ENCODE data around the gene ERICH6B.

ERICH6B gene

GRCh38 chr13:45518525-45519245 is 96.9 kb downstream of the ERICH6B start:
- DNase-seq (ENCODE audit: low spot score): no peak
- Mint-ChIP-seq H3K4me1 (ENCODE audit: low read depth) (peaks cover 11% of the 10 kb centered on the region), H3K4me3 (no peak overlapping the region), H3K9me3 (no peaks in the 10 kb centered on the region), H3K36me3 (ENCODE audit: low read depth) (peaks cover 60% of the 10 kb centered on the region), H3K27me3 (ENCODE audit: low read depth) (no peaks in the 10 kb centered on the region), H3K27ac (no peak overlapping the region)

GRCh38 chr13:45516757-45517156 is 98.8 kb downstream of the ERICH6B start:
- no peaks in the 10 kb centered on the region for H3K9me3 Mint-ChIP-seq
- no peak for DNase-seq (ENCODE audit: low spot score)
- no peaks in the 10 kb centered on the region for H3K27me3 Mint-ChIP-seq (ENCODE audit: low read depth)
- H3K36me3 Mint-ChIP-seq (ENCODE audit: low read depth): peaks cover 58% of the 10 kb centered on the region
- H3K4me1 Mint-ChIP-seq (ENCODE audit: low read depth): peaks cover 11% of the 10 kb centered on the region
- H3K27ac Mint-ChIP-seq: no peak overlapping the region
- no peak overlapping the region for H3K4me3 Mint-ChIP-seq

GRCh38 chr13:45512098-45512496 is 103.4 kb downstream of the ERICH6B start:
- Mint-ChIP-seq H3K36me3 (ENCODE audit: low read depth) (peaks cover 36% of the 10 kb centered on the region), H3K27ac (no peak overlapping the region), H3K4me3 (no peak overlapping the region), H3K4me1 (ENCODE audit: low read depth) (peaks cover 6% of the 10 kb centered on the region), H3K9me3 (no peaks in the 10 kb centered on the region), H3K27me3 (ENCODE audit: low read depth) (no peaks in the 10 kb centered on the region)
- DNase-seq (ENCODE audit: low spot score): no peak

GRCh38 chr13:45511310-45512097 is 104.0 kb downstream of the ERICH6B start:
- peak; percentile 13 for DNase-seq (ENCODE audit: low spot score)
- peaks cover 4% of the 10 kb centered on the region for H3K4me1 Mint-ChIP-seq (ENCODE audit: low read depth)
- no peaks in the 10 kb centered on the region for H3K27me3 Mint-ChIP-seq (ENCODE audit: low read depth)
- peaks cover 36% of the 10 kb centered on the region for H3K36me3 Mint-ChIP-seq (ENCODE audit: low read depth)
- H3K4me3 Mint-ChIP-seq: no peak overlapping the region
- H3K27ac Mint-ChIP-seq: no peak overlapping the region
- H3K9me3 Mint-ChIP-seq: no peaks in the 10 kb centered on the region

GRCh38 chr13:45510672-45511071 is 104.9 kb downstream of the ERICH6B start:
- H3K27ac Mint-ChIP-seq: no peak overlapping the region
- DNase-seq (ENCODE audit: low spot score): no peak
- no peaks in the 10 kb centered on the region for H3K9me3 Mint-ChIP-seq
- H3K4me1 Mint-ChIP-seq (ENCODE audit: low read depth): peaks cover 3% of the 10 kb centered on the region
- H3K27me3 Mint-ChIP-seq (ENCODE audit: low read depth): no peaks in the 10 kb centered on the region
- H3K36me3 Mint-ChIP-seq (ENCODE audit: low read depth): peaks cover 39% of the 10 kb centered on the region
- H3K4me3 Mint-ChIP-seq: no peak overlapping the region

DNA sequence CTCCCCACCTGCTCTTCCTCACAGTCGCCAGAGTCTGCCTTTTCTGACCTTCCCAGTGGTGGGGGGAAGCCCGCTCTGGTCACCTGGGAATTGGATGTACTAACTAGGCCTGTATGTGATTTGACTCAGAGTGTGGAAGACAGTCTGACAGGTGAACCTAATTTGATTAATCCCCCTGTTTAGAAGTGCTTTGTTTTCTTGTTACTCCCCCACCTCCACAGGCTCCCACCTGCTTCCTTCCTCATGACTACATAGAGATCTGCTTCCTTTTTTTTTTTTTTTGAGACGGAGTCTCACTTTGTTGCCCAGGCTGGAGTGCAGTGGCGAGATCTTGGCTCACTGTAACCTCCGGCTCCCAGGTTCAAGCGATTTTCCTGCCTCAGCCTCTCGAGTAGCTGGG is 106.8 kb downstream of the ERICH6B start:
- H3K36me3 Mint-ChIP-seq (ENCODE audit: low read depth): peaks cover 38% of the 10 kb centered on the region
- no peak overlapping the region for H3K4me3 Mint-ChIP-seq
- H3K4me1 Mint-ChIP-seq (ENCODE audit: low read depth): peaks cover 1% of the 10 kb centered on the region
- DNase-seq (ENCODE audit: low spot score): no peak
- peak overlapping the region; percentile 15 for H3K27ac Mint-ChIP-seq
- H3K27me3 Mint-ChIP-seq (ENCODE audit: low read depth): no peaks in the 10 kb centered on the region
- no peaks in the 10 kb centered on the region for H3K9me3 Mint-ChIP-seq

DNA sequence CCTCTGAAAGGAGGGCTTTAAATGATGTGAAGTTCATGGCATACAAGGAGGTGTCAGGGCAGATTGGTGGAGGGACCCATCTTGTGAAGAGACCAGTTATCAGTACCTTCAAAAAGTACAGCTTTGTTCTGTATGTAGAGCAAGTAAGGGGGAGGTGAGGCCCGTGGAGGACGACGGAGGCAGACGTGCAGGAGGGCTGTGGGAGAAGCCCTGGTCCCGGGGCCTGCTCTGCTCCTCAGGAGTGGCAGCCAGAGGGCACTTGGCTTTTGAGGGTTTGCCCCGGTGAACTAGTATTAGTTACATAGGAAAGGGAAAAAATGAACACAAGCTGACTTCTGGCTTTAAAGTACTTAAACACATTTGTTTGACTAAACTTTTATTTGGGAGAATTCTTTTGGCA is 108.7 kb downstream of the ERICH6B start:
- Mint-ChIP-seq H3K4me1 (ENCODE audit: low read depth) (peaks cover 1% of the 10 kb centered on the region), H3K27ac (no peak overlapping the region), H3K36me3 (ENCODE audit: low read depth) (peaks cover 45% of the 10 kb centered on the region), H3K27me3 (ENCODE audit: low read depth) (no peaks in the 10 kb centered on the region), H3K9me3 (no peaks in the 10 kb centered on the region), H3K4me3 (no peak overlapping the region)
- no peak for DNase-seq (ENCODE audit: low spot score)

- Mint-ChIP-seq H3K27ac (no peak overlapping the region), H3K9me3 (no peaks in the 10 kb centered on the region), H3K4me3 (no peak overlapping the region), H3K27me3 (ENCODE audit: low read depth) (no peaks in the 10 kb centered on the region), H3K36me3 (ENCODE audit: low read depth) (peaks cover 54% of the 10 kb centered on the region), H3K4me1 (ENCODE audit: low read depth) (peaks cover 9% of the 10 kb centered on the region)
- no peak for DNase-seq (ENCODE audit: low spot score)
These were observed 111.9 kb downstream of the ERICH6B start for GRCh38 chr13:45503658-45504057.

DNA sequence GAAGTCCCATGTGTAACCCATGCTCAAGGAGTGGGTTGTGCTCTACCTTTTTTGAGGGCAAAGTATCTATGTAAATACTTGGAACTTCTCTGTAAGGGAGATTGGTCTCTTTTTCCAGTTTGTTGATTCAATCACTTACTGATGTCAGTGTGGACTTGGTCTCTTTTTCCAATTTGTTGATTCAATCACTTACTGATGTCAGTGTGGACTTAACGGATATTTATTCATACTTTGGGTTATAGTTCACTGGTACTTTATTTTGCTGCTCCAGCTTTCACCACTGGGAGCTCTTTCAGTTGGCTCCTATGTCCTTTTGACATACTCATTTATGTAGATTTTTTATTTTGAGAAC is 114.4 kb downstream of the ERICH6B start:
- Mint-ChIP-seq H3K4me1 (ENCODE audit: low read depth) (peaks cover 9% of the 10 kb centered on the region), H3K9me3 (no peaks in the 10 kb centered on the region), H3K36me3 (ENCODE audit: low read depth) (peaks cover 59% of the 10 kb centered on the region), H3K27ac (no peak overlapping the region), H3K27me3 (ENCODE audit: low read depth) (no peaks in the 10 kb centered on the region), H3K4me3 (no peak overlapping the region)
- no peak for DNase-seq (ENCODE audit: low spot score)

DNA sequence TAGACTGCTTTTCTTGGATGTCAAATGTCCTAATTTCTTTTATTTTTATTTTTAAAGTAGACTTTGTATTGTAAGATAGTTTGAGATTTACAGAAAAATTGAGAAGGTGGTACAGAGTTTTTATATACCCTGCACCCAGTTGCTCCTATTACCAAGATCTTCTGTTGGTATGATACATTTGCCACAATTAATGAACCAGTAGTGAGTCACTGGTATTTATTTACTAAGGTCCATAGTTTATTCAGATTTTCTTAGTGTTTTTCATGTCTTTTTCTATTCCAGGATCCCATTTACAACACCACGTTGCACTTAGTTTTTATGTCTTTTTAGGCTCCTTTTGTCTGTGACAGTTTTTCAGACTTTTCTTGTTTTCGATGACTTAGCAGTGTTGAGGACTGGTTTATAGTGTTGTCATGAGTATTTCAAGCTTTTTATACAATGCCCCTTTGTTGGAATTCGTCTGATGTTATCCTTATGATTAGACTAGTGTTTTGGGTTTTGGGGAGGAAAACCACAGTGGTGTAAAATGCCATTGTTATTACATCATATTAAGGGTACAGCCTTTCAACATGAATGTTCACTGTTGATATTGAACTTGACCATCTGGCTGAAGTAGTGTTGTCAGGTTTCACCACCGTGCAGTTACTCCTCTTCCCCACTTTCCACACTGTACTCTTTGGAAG is 114.9 kb downstream of the ERICH6B start:
- no peak overlapping the region for H3K27ac Mint-ChIP-seq
- H3K36me3 Mint-ChIP-seq (ENCODE audit: low read depth): peaks cover 58% of the 10 kb centered on the region
- H3K27me3 Mint-ChIP-seq (ENCODE audit: low read depth): no peaks in the 10 kb centered on the region

GRCh38 chr13:45496942-45497341 is 118.6 kb downstream of the ERICH6B start:
- Mint-ChIP-seq H3K4me3 (no peak overlapping the region), H3K27ac (no peak overlapping the region), H3K9me3 (no peaks in the 10 kb centered on the region), H3K4me1 (ENCODE audit: low read depth) (peaks cover 9% of the 10 kb centered on the region), H3K27me3 (ENCODE audit: low read depth) (no peaks in the 10 kb centered on the region), H3K36me3 (ENCODE audit: low read depth) (peaks cover 44% of the 10 kb centered on the region)
- no peak for DNase-seq (ENCODE audit: low spot score)

More for the DNA sequence above, 114.9 kb downstream of the ERICH6B start:
- Mint-ChIP-seq H3K4me3 (no peak overlapping the region), H3K9me3 (no peaks in the 10 kb centered on the region), H3K4me1 (ENCODE audit: low read depth) (peaks cover 9% of the 10 kb centered on the region)
- no peak for DNase-seq (ENCODE audit: low spot score)

DNA sequence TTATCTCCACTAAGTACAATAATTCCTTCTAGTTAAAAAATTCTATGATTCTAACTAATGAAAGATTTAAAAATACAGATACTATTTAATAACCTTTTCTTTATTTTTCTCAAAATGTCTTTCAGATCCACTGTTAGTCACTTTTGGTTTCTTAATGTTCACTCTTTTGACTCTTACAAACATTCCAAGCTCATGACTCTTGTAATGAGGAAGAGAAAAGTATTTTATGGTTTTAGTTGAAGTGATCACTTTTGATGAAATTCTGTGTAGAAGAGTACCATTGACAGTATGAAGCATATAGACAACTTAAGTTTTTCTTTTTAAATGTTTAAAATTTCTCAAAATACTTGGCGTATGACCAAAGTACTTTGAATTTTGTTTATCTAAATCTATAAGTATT is 123.0 kb downstream of the ERICH6B start:
- Mint-ChIP-seq H3K27ac (no peak overlapping the region), H3K27me3 (ENCODE audit: low read depth) (no peaks in the 10 kb centered on the region), H3K4me1 (ENCODE audit: low read depth) (peaks cover 3% of the 10 kb centered on the region), H3K36me3 (ENCODE audit: low read depth) (peaks cover 32% of the 10 kb centered on the region), H3K4me3 (no peak overlapping the region), H3K9me3 (no peaks in the 10 kb centered on the region)
- DNase-seq (ENCODE audit: low spot score): no peak
